Measurements from ENCODE around the gene TMBIM1.

DNA sequence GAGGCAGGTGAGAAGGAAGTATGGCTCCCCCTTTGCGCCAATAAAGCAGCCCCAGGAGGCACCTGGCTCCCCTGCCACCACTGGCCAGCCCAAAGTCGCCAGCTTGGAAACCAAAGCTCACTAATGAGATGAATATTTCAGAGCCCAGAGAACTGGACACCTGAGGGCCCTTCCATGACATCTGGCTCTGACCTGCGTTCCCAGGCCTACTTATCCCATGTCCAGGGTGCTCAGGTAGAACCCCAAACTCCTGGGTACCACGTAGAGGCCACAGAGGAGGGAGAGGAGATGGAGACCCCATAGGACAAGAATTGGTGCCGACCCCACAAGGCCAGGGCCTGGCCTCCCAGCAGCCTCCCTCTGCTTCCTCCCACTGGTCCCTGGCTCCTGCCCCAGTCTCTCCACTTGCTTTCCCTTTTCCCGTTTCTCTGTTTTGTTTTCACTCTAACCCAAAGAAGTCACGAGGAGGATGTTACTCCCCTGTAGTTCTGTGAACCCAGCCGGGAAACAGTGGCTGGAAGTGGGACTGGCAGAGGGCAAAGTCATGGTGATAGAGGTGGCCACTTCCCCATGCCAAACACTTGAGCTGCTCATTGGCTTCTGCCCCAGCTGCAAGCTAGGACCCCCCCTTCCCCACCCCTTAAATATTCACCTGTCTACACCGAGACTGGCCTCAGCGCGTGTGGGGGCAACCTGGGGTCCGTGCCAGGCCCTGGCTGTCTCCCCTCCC lies 820 bp downstream of the TMBIM1 start:
- TF ChIP-seq, protein P1, sequence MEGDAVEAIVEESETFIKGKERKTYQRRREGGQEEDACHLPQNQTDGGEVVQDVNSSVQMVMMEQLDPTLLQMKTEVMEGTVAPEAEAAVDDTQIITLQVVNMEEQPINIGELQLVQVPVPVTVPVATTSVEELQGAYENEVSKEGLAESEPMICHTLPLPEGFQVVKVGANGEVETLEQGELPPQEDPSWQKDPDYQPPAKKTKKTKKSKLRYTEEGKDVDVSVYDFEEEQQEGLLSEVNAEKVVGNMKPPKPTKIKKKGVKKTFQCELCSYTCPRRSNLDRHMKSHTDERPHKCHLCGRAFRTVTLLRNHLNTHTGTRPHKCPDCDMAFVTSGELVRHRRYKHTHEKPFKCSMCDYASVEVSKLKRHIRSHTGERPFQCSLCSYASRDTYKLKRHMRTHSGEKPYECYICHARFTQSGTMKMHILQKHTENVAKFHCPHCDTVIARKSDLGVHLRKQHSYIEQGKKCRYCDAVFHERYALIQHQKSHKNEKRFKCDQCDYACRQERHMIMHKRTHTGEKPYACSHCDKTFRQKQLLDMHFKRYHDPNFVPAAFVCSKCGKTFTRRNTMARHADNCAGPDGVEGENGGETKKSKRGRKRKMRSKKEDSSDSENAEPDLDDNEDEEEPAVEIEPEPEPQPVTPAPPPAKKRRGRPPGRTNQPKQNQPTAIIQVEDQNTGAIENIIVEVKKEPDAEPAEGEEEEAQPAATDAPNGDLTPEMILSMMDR (IDR thresholded peaks at IDR 0.05; ENCODE audit: insufficient read depth, low read length): no peak
- TF ChIP-seq POLR2AphosphoS5 (IDR thresholded peaks at IDR 0.05; ENCODE audit: low read depth) (no peak), GABPA (IDR thresholded peaks at IDR 0.05; ENCODE audit: low read depth) (no peak)

Measured in HL-60 (cell line).